ENCODE measurements around the gene SHISA5.

DNA sequence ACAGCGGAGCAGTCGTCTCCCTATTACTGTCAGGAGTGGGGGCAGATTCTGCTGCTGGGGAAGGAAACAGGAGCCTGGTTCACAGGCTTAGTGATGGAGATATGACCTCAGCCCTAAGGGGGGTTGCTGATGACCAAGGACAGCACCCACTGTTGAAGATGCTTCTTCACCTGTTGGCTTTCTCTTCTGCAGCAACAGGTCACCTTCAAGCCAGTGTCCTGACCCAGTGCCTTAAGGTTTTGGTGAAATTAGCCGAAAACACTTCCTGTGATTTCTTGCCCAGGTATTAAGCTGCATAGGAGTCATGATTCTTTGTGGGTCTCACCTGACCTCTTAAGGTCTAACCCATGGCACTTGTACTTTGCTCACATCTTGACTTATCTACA lies 43.5 kb downstream of the SHISA5 start:
- TF ChIP-seq, protein P1, sequence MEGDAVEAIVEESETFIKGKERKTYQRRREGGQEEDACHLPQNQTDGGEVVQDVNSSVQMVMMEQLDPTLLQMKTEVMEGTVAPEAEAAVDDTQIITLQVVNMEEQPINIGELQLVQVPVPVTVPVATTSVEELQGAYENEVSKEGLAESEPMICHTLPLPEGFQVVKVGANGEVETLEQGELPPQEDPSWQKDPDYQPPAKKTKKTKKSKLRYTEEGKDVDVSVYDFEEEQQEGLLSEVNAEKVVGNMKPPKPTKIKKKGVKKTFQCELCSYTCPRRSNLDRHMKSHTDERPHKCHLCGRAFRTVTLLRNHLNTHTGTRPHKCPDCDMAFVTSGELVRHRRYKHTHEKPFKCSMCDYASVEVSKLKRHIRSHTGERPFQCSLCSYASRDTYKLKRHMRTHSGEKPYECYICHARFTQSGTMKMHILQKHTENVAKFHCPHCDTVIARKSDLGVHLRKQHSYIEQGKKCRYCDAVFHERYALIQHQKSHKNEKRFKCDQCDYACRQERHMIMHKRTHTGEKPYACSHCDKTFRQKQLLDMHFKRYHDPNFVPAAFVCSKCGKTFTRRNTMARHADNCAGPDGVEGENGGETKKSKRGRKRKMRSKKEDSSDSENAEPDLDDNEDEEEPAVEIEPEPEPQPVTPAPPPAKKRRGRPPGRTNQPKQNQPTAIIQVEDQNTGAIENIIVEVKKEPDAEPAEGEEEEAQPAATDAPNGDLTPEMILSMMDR (IDR thresholded peaks at IDR 0.05; ENCODE audit: poor library complexity), result no peak
- TF ChIP-seq EZH2 (IDR thresholded peaks at IDR 0.05; ENCODE audit: borderline replicate concordance), result no peak
